H1 (cell line): ENCODE data around the gene LSM14B. TPM values are rescaled to one million over a fixed set of nuclear protein-coding genes. Genes with fewer than 3 reads are reported as not detected.

ENCODE experiments used
- CTCF ChIA-PET: fragments of 300-600 bp; sonication (Branson Sonifier 250); formaldehyde crosslinking; loops from one replicate; lab custom pipeline; 2021; ENCODE audit not compliant: partially characterized antibody; lab: Charles Lee
- POLR2A ChIA-PET: fragments of 300-600 bp; sonication (Branson Sonifier 250); formaldehyde crosslinking; loops from one replicate; lab custom pipeline; 2021; ENCODE audit warnings: inconsistent platforms; ENCODE audit not compliant: partially characterized antibody; lab: Charles Lee
- DNase-seq, 2 experiments: peaks; one replicate each; pipeline versions ENCODE4 v3.0.0 to v3.0.0-alpha.2; 2010 to 2022; ENCODE audit warnings: low spot score in 2 of 2, low read depth in 1 of 2, mixed read lengths in 1 of 2
- FAIRE-seq: peaks from 2 replicates; lab custom pipeline; 2011; peaks lifted over from hg19 to GRCh38; lab: Jason Lieb, UNC
- H2AFZ ChIP-seq: 2 replicates; pipeline ENCODE4 v1.8.1; 2012; ENCODE audit warnings: low read length, inconsistent platforms
- H2AK5ac ChIP-seq: 2 replicates; pipeline ENCODE4 v1.6.1; 2013; ENCODE audit warnings: low read depth, low read length
- H2BK120ac ChIP-seq: replicated peaks from 2 replicates; pipeline ENCODE3; 2013; ENCODE audit warnings: low read depth, low read length, inconsistent platforms
- H2BK12ac ChIP-seq: 2 replicates; pipeline ENCODE4 v1.6.1; 2013; ENCODE audit warnings: low read depth, low read length
- H2BK15ac ChIP-seq: 2 replicates; pipeline ENCODE4 v1.6.1; 2013; ENCODE audit warnings: low read length
- H2BK20ac ChIP-seq: 2 replicates; pipeline ENCODE4 v1.6.1; 2013; ENCODE audit warnings: low read length
- H2BK5ac ChIP-seq: 2 replicates; pipeline ENCODE4 v1.6.1; 2013; ENCODE audit warnings: low read depth, low read length
- H3K14ac ChIP-seq: 2 replicates; pipeline ENCODE4 v1.6.1; 2013; ENCODE audit warnings: inconsistent platforms; ENCODE audit not compliant: insufficient read length
- H3K18ac ChIP-seq: 2 replicates; pipeline ENCODE4 v1.6.1; 2013; ENCODE audit warnings: low read length; ENCODE audit errors: extremely low read depth
- H3K23ac ChIP-seq: 2 replicates; pipeline ENCODE4 v1.6.1; 2013; ENCODE audit warnings: inconsistent platforms; ENCODE audit not compliant: insufficient read length
- H3K23me2 ChIP-seq: 2 replicates; pipeline ENCODE4 v1.6.1; 2013; ENCODE audit warnings: low read depth, low read length
- H3K27ac ChIP-seq: 2 replicates; pipeline ENCODE4 v1.6.1; 2011; ENCODE audit warnings: low read depth, low read length, inconsistent platforms
- H3K27me3 ChIP-seq, 4 experiments: replicated peaks in 1 of 4; 1 replicate in 1 of 4; 2 replicates in 3 of 4; pipeline versions ENCODE4 v1.6.1 to v1.8.1; 2011 to 2013; ENCODE audit warnings: low read length in 3 of 4, mild to moderate bottlenecking in 3 of 4, inconsistent platforms in 2 of 4, mixed read lengths in 2 of 4, moderate library complexity in 1 of 4; ENCODE audit not compliant: control insufficient read depth in 3 of 4, insufficient read depth in 3 of 4; ENCODE audit errors: extremely low read depth in 1 of 4
- H3K36me3 ChIP-seq, 4 experiments: 2 replicates each; pipeline versions ENCODE4 v1.6.1 to v1.8.1; 2011 to 2013; ENCODE audit warnings: mild to moderate bottlenecking in 4 of 4, low read length in 3 of 4, moderate library complexity in 2 of 4, control low read depth in 1 of 4, inconsistent platforms in 1 of 4; ENCODE audit not compliant: insufficient read depth in 4 of 4, control insufficient read depth in 2 of 4
- H3K4ac ChIP-seq: replicated peaks from 2 replicates; pipeline ENCODE3; 2013; ENCODE audit warnings: low read length, low read depth, mixed read lengths, inconsistent platforms; ENCODE audit not compliant: insufficient read length
- H3K4me1 ChIP-seq, 4 experiments: replicated peaks in 1 of 4; 1 replicate in 1 of 4; 2 replicates in 3 of 4; pipeline versions ENCODE4 v1.6.1 to v1.8.1; 2011 to 2013; ENCODE audit warnings: low read length in 3 of 4, inconsistent platforms in 2 of 4, mixed read lengths in 1 of 4; ENCODE audit not compliant: insufficient read depth in 4 of 4, control insufficient read depth in 3 of 4
- H3K4me2 ChIP-seq, 2 experiments: 2 replicates each; pipeline versions ENCODE4 v1.6.1 to v1.8.1; 2011 to 2013; ENCODE audit warnings: low read depth in 2 of 2, low read length in 2 of 2, control low read depth in 1 of 2, inconsistent platforms in 1 of 2, mild to moderate bottlenecking in 1 of 2; ENCODE audit not compliant: insufficient read depth in 1 of 2
- H3K4me3 ChIP-seq, 4 experiments: fragments of 200-600, 300-600 bp in 1 of 4; sonication (generic), shearing (Covaris generic), sonication (Bioruptor Twin) in 1 of 4; 2 replicates each; pipeline versions ENCODE4 v1.5.1 to v1.8.1; 2011 to 2016; ENCODE audit warnings: low read length in 4 of 4, low read depth in 3 of 4, control low read depth in 2 of 4, inconsistent platforms in 2 of 4, mild to moderate bottlenecking in 2 of 4, mixed read lengths in 1 of 4, moderate library complexity in 1 of 4; ENCODE audit not compliant: insufficient read depth in 2 of 4; ENCODE audit errors: extremely low read depth in 1 of 4
- H3K56ac ChIP-seq: replicated peaks from 2 replicates; pipeline ENCODE3; 2013; ENCODE audit warnings: low read depth, mild to moderate bottlenecking, mixed read lengths, low read length, inconsistent platforms; ENCODE audit not compliant: insufficient read length
- H3K79me1 ChIP-seq: 2 replicates; pipeline ENCODE4 v1.6.1; 2013; ENCODE audit warnings: low read depth, low read length, control low read depth
- H3K79me2 ChIP-seq, 2 experiments: 2 replicates each; pipeline versions ENCODE4 v1.6.1 to v1.8.1; 2012 to 2013; ENCODE audit warnings: low read length in 2 of 2, mild to moderate bottlenecking in 2 of 2, inconsistent platforms in 1 of 2; ENCODE audit not compliant: insufficient read depth in 2 of 2, control insufficient read depth in 1 of 2
- H3K9ac ChIP-seq, 4 experiments: replicated peaks in 1 of 4; 1 replicate in 1 of 4; 2 replicates in 3 of 4; pipeline versions ENCODE4 v1.6.1 to v1.8.1; 2011 to 2013; ENCODE audit warnings: low read depth in 3 of 4, low read length in 3 of 4, control low read depth in 2 of 4, mild to moderate bottlenecking in 2 of 4, moderate library complexity in 2 of 4, inconsistent platforms in 1 of 4; ENCODE audit errors: extremely low read depth in 1 of 4
- H3K9me3 ChIP-seq, 2 experiments: 2 replicates each; pipeline versions ENCODE4 v1.6.1 to v1.8.1; 2012 to 2013; ENCODE audit warnings: mild to moderate bottlenecking in 2 of 2, moderate library complexity in 2 of 2, control low read depth in 1 of 2, inconsistent platforms in 1 of 2, low read depth in 1 of 2, low read length in 1 of 2, mixed read lengths in 1 of 2; ENCODE audit not compliant: insufficient read depth in 2 of 2
- H4K20me1 ChIP-seq, 2 experiments: replicated peaks in 1 of 2; 2 replicates each; pipeline versions ENCODE3 to v1.8.1; 2011 to 2013; ENCODE audit warnings: inconsistent platforms in 2 of 2, low read length in 2 of 2, mild to moderate bottlenecking in 1 of 2; ENCODE audit not compliant: insufficient read depth in 2 of 2, control insufficient read depth in 1 of 2
- H4K5ac ChIP-seq: 2 replicates; pipeline ENCODE4 v1.6.1; 2013; ENCODE audit warnings: low read length, low read depth, mixed read lengths, inconsistent platforms; ENCODE audit not compliant: insufficient read length
- H4K8ac ChIP-seq: 2 replicates; pipeline ENCODE4 v1.8.0; 2013; ENCODE audit warnings: mild to moderate bottlenecking, moderate library complexity, low read length, inconsistent platforms; ENCODE audit not compliant: insufficient read depth; ENCODE audit errors: extremely low read depth
- H4K91ac ChIP-seq: replicated peaks from 2 replicates; pipeline ENCODE3; 2013; ENCODE audit warnings: low read length, mixed read lengths, inconsistent platforms; ENCODE audit not compliant: insufficient read length
- ATF2 ChIP-seq: IDR thresholded peaks from 2 replicates; pipeline ENCODE4 v1.6.1; 2012; ENCODE audit warnings: low read length, inconsistent platforms
- BACH1 ChIP-seq: IDR thresholded peaks from 2 replicates; pipeline ENCODE4 v1.6.1; 2012; ENCODE audit warnings: low read length, improper control_type of control experiment
- CBX5 ChIP-seq: fragments of 300-800, 300-1000 bp; sonication (generic); IDR thresholded peaks from 2 replicates; pipeline ENCODE4 v1.7.1; 2016; ENCODE audit warnings: antibody characterized with exemption, low read length, low read depth
- CBX8 ChIP-seq: fragments of 300-800, 300-1000 bp; sonication (generic); IDR thresholded peaks from 2 replicates; pipeline ENCODE4 v1.7.1; 2016; ENCODE audit warnings: low read depth, low read length, borderline replicate concordance
- KDM5A ChIP-seq: fragments of 200-600 bp; IDR thresholded peaks from 2 replicates; pipeline ENCODE4 v1.7.1; 2012; ENCODE audit warnings: mild to moderate bottlenecking, low read length, inconsistent platforms, mixed read lengths
- MAX ChIP-seq: IDR thresholded peaks from 2 replicates; pipeline ENCODE4 v1.6.1; 2012; ENCODE audit warnings: inconsistent platforms
- NANOG ChIP-seq: IDR thresholded peaks from 2 replicates; pipeline ENCODE4 v1.6.1; 2011; ENCODE audit warnings: low read length, low read depth, mild to moderate bottlenecking, inconsistent platforms; ENCODE audit not compliant: insufficient read depth, poor library complexity, severe bottlenecking
- POLR2A ChIP-seq, 2 experiments: IDR thresholded peaks; 1 replicate in 1 of 2; 2 replicates in 1 of 2; pipeline ENCODE4 v1.6.1; 2011; ENCODE audit warnings: low read depth in 2 of 2, low read length in 2 of 2, mild to moderate bottlenecking in 2 of 2; ENCODE audit errors: control extremely low read depth in 1 of 2
- RXRA ChIP-seq: IDR thresholded peaks from 2 replicates; pipeline ENCODE4 v1.6.1; 2011; ENCODE audit warnings: low read depth, mild to moderate bottlenecking, low read length, moderate library complexity; ENCODE audit not compliant: insufficient read depth
- SAP30 ChIP-seq: fragments of 300-600 bp; sonication (generic); IDR thresholded peaks from 2 replicates; pipeline ENCODE4 v1.7.1; 2012; ENCODE audit warnings: low read length, moderate library complexity, mild to moderate bottlenecking, inconsistent platforms; ENCODE audit not compliant: insufficient read depth, insufficient replicate concordance
- SUZ12 ChIP-seq: fragments of 200-600 bp; sonication (generic); IDR thresholded peaks from 2 replicates; pipeline ENCODE4 v1.6.1; 2012; ENCODE audit warnings: mild to moderate bottlenecking, inconsistent platforms, low read length, moderate library complexity, mixed read lengths
- YY1 ChIP-seq: IDR thresholded peaks from 2 replicates; pipeline ENCODE4 v1.6.1; 2011; ENCODE audit warnings: low read depth, mild to moderate bottlenecking, low read length
- WGBS, 2 experiments: shearing (Covaris generic) in 1 of 2; methylation state at CpG; one replicate each; pipeline versions ENCODE4 v1.1.6 to v1.1.7; 2013 to 2015; ENCODE audit warnings: low lambda C conversion rate in 2 of 2, mixed read lengths in 2 of 2, inconsistent platforms in 1 of 2, low coverage in 1 of 2, missing lambda C conversion rate in 1 of 2; ENCODE audit not compliant: insufficient replicate concordance in 2 of 2, insufficient coverage in 1 of 2, insufficient read length in 1 of 2; ENCODE audit errors: extremely low coverage in 1 of 2, missing lambda C conversion rate in 1 of 2; 5-methylcytosine and 5-hydroxymethylcytosine counted together
- polyA plus RNA-seq, 7 experiments: library from polyadenylated mRNA; depleted of rRNA in 3 of 7; stranded (reverse) in 5 of 7; unstranded in 2 of 7; fragments of >200 nt in 5 of 7; fragments of 200-250 nt in 2 of 7; gene quantifications; 1 replicate in 5 of 7; 2 replicates in 1 of 7; 4 replicates in 1 of 7; pipeline versions ENCODE4 v1.2.1 to v1.2.3, GENCODE V29; 2011 to 2013; ENCODE audit warnings: missing spikeins in 2 of 7, mixed read lengths in 2 of 7
- total RNA-seq: library from RNA; stranded (reverse); fragmentation: NEBNext Ultra II Directional; extraction: Animal tissue kit (Norgen Biotek cat#: 25700); gene quantifications from 2 replicates; pipeline ENCODE4 v1.2.1, GENCODE V29; 2021

LSM14B gene
- total and polyA plus RNA-seq, 2 of the 8 experiments (the other 6 are each of a cell fraction or from before 2014, with no cell fraction given): 58.3 to 65.6 TPM

GRCh38 chr20:62097881-62098407, 24.3 kb upstream of the LSM14B start:
- Histone ChIP-seq H3K36me3 (no peaks in the 10 kb centered on the region), H4K91ac (no peak overlapping the region), H3K23ac (no peak overlapping the region), H2BK20ac (no peak overlapping the region), H3K4ac (no peak overlapping the region), H3K23me2 (no peaks in the 10 kb centered on the region), H4K20me1 (no peaks in the 10 kb centered on the region), H4K8ac (no peak overlapping the region; the same call in 1 of the 2 replicates), H2BK5ac (no peak overlapping the region), H4K5ac (no peak overlapping the region), H3K4me1 (no peaks in the 10 kb centered on the region; a peak in 1 of 7 replicates), H2BK15ac (no peak overlapping the region), H3K4me2 (no peak overlapping the region), H3K27me3 (peaks cover 0 to 3% (median under 1%) of the 10 kb centered on the region in 4 experiments; a peak in 2 of 7 replicates), H3K27ac (no peak overlapping the region), H3K9ac (no peak overlapping the region), H3K9me3 (peaks cover 0 to 5% of the 10 kb centered on the region in 2 experiments; a peak in 1 of 4 replicates), H2AFZ (no peak overlapping the region), H3K79me1 (no peaks in the 10 kb centered on the region), H3K56ac (no peak overlapping the region), H2BK120ac (no peak overlapping the region), H3K79me2 (no peaks in the 10 kb centered on the region), H3K14ac (no peak overlapping the region), H2AK5ac (no peak overlapping the region), H3K18ac (no peak overlapping the region), H2BK12ac (no peak overlapping the region), H3K4me3 (no peak overlapping the region)
- WGBS, 2 experiments: 86% methylated on average over 14 of the region's 16 CpGs; no CpG with 5 or more reads in 1 of the 2 experiments
- CTCF ChIA-PET: interaction anchor here (0.6 to 1.7 kb wide), 3 partner anchors 8 to 40 kb away, joined by 3 to 8 read pairs (median 5); no protein-coding TSS in a partner anchor
- TF ChIP-seq BACH1: no peak
- TF ChIP-seq CBX5: no peak
- no peak for TF ChIP-seq NANOG
- TF ChIP-seq KDM5A: no peak
- no peak for TF ChIP-seq SAP30
- TF ChIP-seq MAX: no peak
- TF ChIP-seq RXRA: no peak
- no peak for TF ChIP-seq SUZ12
- no peak for TF ChIP-seq CBX8
- TF ChIP-seq ATF2: no peak
- no peak for TF ChIP-seq POLR2A (IDR thresholded peaks at IDR 0.05; ENCODE audit: control extremely low read depth in 1 of 2, low read depth in 2 of 2, low read length in 2 of 2)
- TF ChIP-seq YY1: no peak
- no peak for FAIRE-seq
- no peak for DNase-seq
- POLR2A ChIA-PET: interaction anchor here (2.2 kb wide), 1 partner anchor 31 kb away, joined by 11 read pairs; no protein-coding TSS in a partner anchor
